HepG2 (cell line): Measurements from ENCODE around the gene NGFR. TPM values are rescaled to one million over a fixed set of nuclear protein-coding genes. Genes with fewer than 3 reads are reported as not detected.
A peak's percentile ranks its signal among the peaks of the same experiment; 100 is the strongest.

Experiments used
- HOXA3 ChIP-seq: sonication (generic); formaldehyde crosslinking; IDR thresholded peaks from 2 replicates; pipeline ENCODE4 v1.5.0; 2020; ENCODE audit warnings: missing genetic modification reagents
- HOXA7 ChIP-seq: sonication (generic); formaldehyde crosslinking; IDR thresholded peaks from 2 replicates; pipeline ENCODE4 v1.8.1; 2022; ENCODE audit warnings: mild to moderate bottlenecking, missing genetic modification reagents, moderate library complexity
- NR2F2 ChIP-seq: IDR thresholded peaks from 2 replicates; pipeline ENCODE4 v1.6.1; 2012; ENCODE audit warnings: low read depth, inconsistent platforms, borderline replicate concordance
- TEAD3 ChIP-seq: optimal IDR thresholded peaks from 2 replicates; pipeline ENCODE3; 2016; ENCODE audit warnings: borderline replicate concordance
- ZNF614 ChIP-seq: IDR thresholded peaks from 2 replicates; pipeline ENCODE4 v1.6.1; 2018; ENCODE audit warnings: missing biosample characterization, missing genetic modification reagents, inconsistent platforms, borderline replicate concordance
- polyA plus RNA-seq, 8 experiments: library from polyadenylated mRNA; depleted of rRNA in 3 of 8; stranded (reverse) in 7 of 8; unstranded in 1 of 8; fragments of >200 nt; fragmentation: Illumina TruSeq in 4 of 8; extraction: Trizol in 4 of 8; gene quantifications; 2 replicates each; pipeline versions ENCODE4 v1.2.1 to v1.2.3, GENCODE V29; 2011 to 2016; ENCODE audit warnings: low read depth in 4 of 8, missing spikeins in 1 of 8, mixed read lengths in 1 of 8; ENCODE audit not compliant: insufficient read depth in 1 of 8
- total RNA-seq, 5 experiments: library from RNA; depleted of rRNA; stranded (reverse); fragments of >200 nt; fragmentation: Illumina TruSeq; extraction: Trizol; gene quantifications; 2 replicates each; pipeline ENCODE4 v1.2.3, GENCODE V29; 2016; ENCODE audit warnings: low read depth in 1 of 5
- TF ChIP-seq, protein P1 (sequence below): fragments of 450-650 bp; IDR thresholded peaks from 2 replicates; pipeline ENCODE4 v1.6.1; 2016
- TF ChIP-seq, protein P2 (sequence below): sonication (generic); formaldehyde crosslinking; IDR thresholded peaks from 2 replicates; pipeline ENCODE4 v1.5.0; 2020; ENCODE audit warnings: mild to moderate bottlenecking, missing genetic modification reagents, moderate library complexity
- TF ChIP-seq, protein P3 (sequence below): sonication (generic); formaldehyde crosslinking; IDR thresholded peaks from 2 replicates; pipeline ENCODE4 v1.8.0; 2022; ENCODE audit warnings: missing genetic modification reagents, mild to moderate bottlenecking, moderate library complexity, borderline replicate concordance

NGFR gene
- total and polyA plus RNA-seq, 2 of the 13 experiments (the other 11 are each of a cell fraction or from before 2014, with no cell fraction given): 1.1 to 1.8 TPM

DNA sequence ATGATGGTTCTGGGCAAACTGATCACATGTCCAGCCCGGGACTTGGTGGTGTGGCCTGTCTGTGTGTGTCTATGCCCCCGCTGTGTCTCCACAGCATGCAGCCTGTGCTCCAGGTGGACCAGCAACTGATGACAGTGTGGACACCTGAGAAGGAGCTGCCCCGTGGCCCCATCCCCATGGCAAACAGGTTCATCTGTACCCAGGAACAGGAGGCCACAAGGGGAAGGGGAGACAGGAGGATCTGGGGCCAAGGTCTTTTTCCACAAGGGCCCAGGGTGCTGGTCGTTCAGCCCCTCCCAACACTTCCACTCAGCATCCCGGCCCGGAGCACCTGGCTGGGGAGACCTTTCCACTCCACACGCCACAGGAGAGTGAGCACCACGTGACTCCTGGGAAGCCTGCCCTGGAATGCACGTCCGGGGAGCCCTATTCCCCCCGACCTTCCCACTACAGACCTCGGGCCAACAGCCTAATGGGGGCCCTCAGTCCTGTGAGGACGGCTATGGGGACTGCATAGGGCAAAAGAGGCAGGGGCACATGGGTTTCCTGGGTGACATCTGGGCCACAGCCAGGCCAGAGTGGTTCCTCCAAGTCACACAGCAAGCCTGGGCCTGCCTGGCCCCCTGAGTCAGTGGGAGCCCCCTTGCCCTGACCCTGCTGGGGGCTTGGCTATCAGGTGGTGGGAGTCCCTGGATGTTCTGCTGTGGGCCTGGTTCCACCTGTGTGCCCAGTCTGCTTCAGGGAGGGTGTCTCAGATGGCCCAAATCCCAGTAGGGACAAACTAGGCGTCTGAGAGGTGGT, 59.8 kb downstream of the NGFR start (continued):
- TF ChIP-seq, protein P1, sequence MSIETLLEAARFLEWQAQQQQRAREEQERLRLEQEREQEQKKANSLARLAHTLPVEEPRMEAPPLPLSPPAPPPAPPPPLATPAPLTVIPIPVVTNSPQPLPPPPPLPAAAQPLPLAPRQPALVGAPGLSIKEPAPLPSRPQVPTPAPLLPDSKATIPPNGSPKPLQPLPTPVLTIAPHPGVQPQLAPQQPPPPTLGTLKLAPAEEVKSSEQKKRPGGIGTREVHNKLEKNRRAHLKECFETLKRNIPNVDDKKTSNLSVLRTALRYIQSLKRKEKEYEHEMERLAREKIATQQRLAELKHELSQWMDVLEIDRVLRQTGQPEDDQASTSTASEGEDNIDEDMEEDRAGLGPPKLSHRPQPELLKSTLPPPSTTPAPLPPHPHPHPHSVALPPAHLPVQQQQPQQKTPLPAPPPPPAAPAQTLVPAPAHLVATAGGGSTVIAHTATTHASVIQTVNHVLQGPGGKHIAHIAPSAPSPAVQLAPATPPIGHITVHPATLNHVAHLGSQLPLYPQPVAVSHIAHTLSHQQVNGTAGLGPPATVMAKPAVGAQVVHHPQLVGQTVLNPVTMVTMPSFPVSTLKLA: peak; percentile 13
- TF ChIP-seq ZNF614 (CRISPR knock-in tag): no peak
- TF ChIP-seq, protein P2, sequence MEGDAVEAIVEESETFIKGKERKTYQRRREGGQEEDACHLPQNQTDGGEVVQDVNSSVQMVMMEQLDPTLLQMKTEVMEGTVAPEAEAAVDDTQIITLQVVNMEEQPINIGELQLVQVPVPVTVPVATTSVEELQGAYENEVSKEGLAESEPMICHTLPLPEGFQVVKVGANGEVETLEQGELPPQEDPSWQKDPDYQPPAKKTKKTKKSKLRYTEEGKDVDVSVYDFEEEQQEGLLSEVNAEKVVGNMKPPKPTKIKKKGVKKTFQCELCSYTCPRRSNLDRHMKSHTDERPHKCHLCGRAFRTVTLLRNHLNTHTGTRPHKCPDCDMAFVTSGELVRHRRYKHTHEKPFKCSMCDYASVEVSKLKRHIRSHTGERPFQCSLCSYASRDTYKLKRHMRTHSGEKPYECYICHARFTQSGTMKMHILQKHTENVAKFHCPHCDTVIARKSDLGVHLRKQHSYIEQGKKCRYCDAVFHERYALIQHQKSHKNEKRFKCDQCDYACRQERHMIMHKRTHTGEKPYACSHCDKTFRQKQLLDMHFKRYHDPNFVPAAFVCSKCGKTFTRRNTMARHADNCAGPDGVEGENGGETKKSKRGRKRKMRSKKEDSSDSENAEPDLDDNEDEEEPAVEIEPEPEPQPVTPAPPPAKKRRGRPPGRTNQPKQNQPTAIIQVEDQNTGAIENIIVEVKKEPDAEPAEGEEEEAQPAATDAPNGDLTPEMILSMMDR: peak; percentile 7; the same call in 1 of the 2 replicates
- TF ChIP-seq HOXA3: no peak
- TF ChIP-seq, protein P3, sequence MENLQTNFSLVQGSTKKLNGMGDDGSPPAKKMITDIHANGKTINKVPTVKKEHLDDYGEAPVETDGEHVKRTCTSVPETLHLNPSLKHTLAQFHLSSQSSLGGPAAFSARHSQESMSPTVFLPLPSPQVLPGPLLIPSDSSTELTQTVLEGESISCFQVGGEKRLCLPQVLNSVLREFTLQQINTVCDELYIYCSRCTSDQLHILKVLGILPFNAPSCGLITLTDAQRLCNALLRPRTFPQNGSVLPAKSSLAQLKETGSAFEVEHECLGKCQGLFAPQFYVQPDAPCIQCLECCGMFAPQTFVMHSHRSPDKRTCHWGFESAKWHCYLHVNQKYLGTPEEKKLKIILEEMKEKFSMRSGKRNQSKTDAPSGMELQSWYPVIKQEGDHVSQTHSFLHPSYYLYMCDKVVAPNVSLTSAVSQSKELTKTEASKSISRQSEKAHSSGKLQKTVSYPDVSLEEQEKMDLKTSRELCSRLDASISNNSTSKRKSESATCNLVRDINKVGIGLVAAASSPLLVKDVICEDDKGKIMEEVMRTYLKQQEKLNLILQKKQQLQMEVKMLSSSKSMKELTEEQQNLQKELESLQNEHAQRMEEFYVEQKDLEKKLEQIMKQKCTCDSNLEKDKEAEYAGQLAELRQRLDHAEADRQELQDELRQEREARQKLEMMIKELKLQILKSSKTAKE (CRISPR knock-in tag): no peak
- TF ChIP-seq NR2F2: no peak
- TF ChIP-seq TEAD3: peak; percentile 60
- no peak for TF ChIP-seq HOXA7 (CRISPR knock-in tag)
